SK-N-MC (cell line): Measurements from ENCODE around the gene TCF7L2.

Experiments
- DNase-seq: peaks from one replicate; pipeline ENCODE4 v3.0.0-alpha.2; 2011; ENCODE audit warnings: low read depth, low spot score
- H3K27ac ChIP-seq: fragments of 200-600 bp; sonication (generic); 2 replicates; pipeline ENCODE4 v1.5.1; 2016; ENCODE audit warnings: mixed run types
- H3K36me3 ChIP-seq: fragments of 200-600 bp; sonication (generic); 2 replicates; pipeline ENCODE4 v1.6.1; 2017; ENCODE audit warnings: antibody characterized with exemption, low read length, mixed read lengths; ENCODE audit not compliant: insufficient read depth
- H3K4me3 ChIP-seq: fragments of 200-600 bp; sonication (generic); 2 replicates; pipeline ENCODE4 v1.5.1; 2016
- H3K9ac ChIP-seq: fragments of 200-600 bp; sonication (generic); 2 replicates; pipeline ENCODE4 v1.8.0; 2017; ENCODE audit warnings: mixed run types, mixed read lengths; ENCODE audit not compliant: insufficient read length
- H3K9me3 ChIP-seq: fragments of 200-600 bp; sonication (generic); 2 replicates; pipeline ENCODE4 v1.6.1; 2017; ENCODE audit warnings: low read depth, mild to moderate bottlenecking, antibody characterized with exemption, low read length, moderate library complexity, mixed read lengths
- EZH2 ChIP-seq: fragments of 200-600 bp; sonication (generic); IDR thresholded peaks from one replicate; pipeline ENCODE4 v1.6.1; 2017; ENCODE audit warnings: antibody characterized with exemption
- FOXP2 ChIP-seq: optimal IDR thresholded peaks from 2 replicates; pipeline ENCODE3; 2011; ENCODE audit warnings: mild to moderate bottlenecking, moderate library complexity; ENCODE audit not compliant: insufficient read depth; ENCODE audit errors: extremely low read length, control extremely low read depth
- POLR2AphosphoS5 ChIP-seq: IDR thresholded peaks from 2 replicates; pipeline ENCODE4 v1.6.1; 2012; ENCODE audit warnings: mild to moderate bottlenecking, low read depth, low read length, borderline replicate concordance

TCF7L2 gene

DNA sequence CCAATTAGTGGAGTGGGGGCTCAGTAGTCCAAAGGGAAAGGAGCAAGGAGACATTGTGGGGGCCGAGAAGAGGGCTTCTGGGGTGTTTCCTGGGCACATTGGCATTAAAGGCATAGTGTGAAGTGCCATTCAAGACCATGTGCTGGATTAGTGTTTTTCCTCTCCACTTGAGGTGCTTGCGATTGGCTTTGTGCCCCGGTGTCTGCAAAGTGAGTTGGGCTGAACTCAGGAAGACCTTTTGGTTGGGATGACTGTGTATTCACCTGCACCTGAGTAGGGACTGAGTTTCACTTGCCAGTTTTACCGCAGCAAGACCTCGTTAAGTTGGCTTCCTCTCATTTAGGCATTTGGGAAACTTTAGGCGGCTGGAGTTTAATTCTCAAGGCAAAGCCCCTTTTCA is 73.0 kb downstream of the TCF7L2 start:
- no peak overlapping the region for H3K4me3 ChIP-seq
- H3K36me3 ChIP-seq = no peaks in the 10 kb centered on the region
- no peaks in the 10 kb centered on the region for H3K9me3 ChIP-seq
- TF ChIP-seq EZH2 (no peak), POLR2AphosphoS5 (no peak), FOXP2 (no peak)
- H3K9ac ChIP-seq = no peak overlapping the region
- no peak overlapping the region for H3K27ac ChIP-seq
- no peak for DNase-seq

DNA sequence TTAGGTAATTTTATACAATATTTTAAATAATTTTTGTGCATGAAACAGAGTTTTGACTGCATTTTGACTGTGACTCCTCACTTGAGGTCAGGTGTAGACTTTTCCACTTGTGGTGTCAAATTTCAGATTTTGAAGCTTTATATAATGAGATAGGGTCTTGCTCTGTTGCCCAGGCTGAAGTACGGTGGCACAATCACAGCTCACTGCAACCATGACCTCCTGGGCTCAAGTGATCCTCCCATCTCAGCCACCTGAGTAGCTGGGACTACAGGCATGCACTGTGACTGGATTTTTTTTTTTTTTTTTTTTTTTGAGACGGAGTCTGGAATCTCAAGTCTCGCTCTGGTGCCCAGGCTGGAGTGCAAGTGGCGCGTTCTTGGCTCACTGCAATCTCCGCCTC is 74.9 kb downstream of the TCF7L2 start:
- DNase-seq = no peak
- Histone ChIP-seq H3K36me3 (no peaks in the 10 kb centered on the region), H3K9me3 (no peaks in the 10 kb centered on the region), H3K27ac (no peak overlapping the region), H3K9ac (no peak overlapping the region), H3K4me3 (no peak overlapping the region)
- TF ChIP-seq POLR2AphosphoS5 = no peak
- TF ChIP-seq EZH2 = no peak
- no peak for TF ChIP-seq FOXP2

DNA sequence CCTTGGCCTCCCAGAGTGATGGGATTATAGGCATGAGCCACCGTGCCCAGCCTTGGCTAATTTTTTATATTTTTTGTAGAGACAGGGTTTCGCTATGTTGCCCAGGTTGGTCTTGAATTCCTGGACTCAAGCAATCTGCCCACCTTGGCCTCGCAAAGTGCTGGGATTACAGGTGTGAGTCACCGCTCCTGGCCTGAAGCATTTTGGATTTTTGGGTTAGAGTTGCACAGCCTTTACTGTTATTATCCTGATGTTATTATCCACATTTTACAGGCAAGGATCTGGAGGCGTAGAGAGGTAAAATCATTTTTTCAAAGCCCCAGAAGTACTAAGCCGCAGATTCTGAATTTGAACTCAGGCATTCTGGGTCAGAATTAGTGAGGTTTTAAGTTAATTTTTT is 75.4 kb downstream of the TCF7L2 start:
- no peak for DNase-seq
- H3K9ac ChIP-seq = no peak overlapping the region
- no peaks in the 10 kb centered on the region for H3K36me3 ChIP-seq
- H3K9me3 ChIP-seq = no peaks in the 10 kb centered on the region
- H3K4me3 ChIP-seq = no peak overlapping the region
- H3K27ac ChIP-seq = no peak overlapping the region
- TF ChIP-seq EZH2 (no peak), FOXP2 (no peak), POLR2AphosphoS5 (no peak)

DNA sequence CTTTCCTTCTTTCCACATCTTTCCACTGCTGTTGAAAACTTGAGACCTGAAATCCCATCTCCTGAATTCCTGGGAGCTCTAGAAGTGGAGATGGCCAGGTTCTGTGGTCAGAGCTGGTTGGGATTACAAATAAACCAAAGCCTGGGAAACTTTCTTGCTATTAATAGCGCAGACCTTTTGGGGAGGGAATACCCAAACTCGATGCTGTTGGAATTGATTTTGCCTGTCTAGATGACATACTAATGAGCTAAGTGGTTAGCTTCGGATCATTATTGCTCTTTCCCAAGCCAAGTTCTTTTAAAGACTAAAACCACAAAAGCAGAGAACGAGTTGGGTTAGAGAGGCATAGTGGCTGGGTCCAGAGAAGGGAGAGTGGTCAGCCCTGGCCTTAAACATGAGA is 76.6 kb downstream of the TCF7L2 start:
- Histone ChIP-seq H3K9ac (no peak overlapping the region), H3K4me3 (no peak overlapping the region), H3K27ac (no peak overlapping the region), H3K36me3 (no peaks in the 10 kb centered on the region), H3K9me3 (no peaks in the 10 kb centered on the region)
- no peak for DNase-seq
- no peak for TF ChIP-seq FOXP2
- TF ChIP-seq POLR2AphosphoS5 = no peak
- TF ChIP-seq EZH2 = no peak

DNA sequence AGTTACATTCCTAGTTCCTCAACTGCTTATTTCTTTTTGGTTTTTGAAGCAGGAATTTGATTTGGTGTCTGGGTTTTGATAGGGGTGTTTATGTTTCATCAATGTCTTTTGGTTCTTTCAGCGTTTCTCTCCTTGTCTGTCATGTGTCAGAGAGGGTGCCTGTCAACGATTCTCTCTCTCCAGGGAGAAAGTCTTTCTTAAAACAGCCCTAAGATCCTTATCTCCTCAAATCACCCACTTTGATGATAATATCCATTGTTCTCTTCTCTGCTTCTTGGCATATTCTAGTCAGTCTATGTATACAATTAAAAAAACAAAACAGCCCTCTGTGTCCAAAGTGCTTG is 77.2 kb downstream of the TCF7L2 start:
- Histone ChIP-seq H3K4me3 (no peak overlapping the region), H3K9me3 (no peaks in the 10 kb centered on the region), H3K27ac (no peak overlapping the region), H3K36me3 (no peaks in the 10 kb centered on the region), H3K9ac (no peak overlapping the region)
- no peak for DNase-seq
- TF ChIP-seq POLR2AphosphoS5 (no peak), EZH2 (no peak), FOXP2 (no peak)

DNA sequence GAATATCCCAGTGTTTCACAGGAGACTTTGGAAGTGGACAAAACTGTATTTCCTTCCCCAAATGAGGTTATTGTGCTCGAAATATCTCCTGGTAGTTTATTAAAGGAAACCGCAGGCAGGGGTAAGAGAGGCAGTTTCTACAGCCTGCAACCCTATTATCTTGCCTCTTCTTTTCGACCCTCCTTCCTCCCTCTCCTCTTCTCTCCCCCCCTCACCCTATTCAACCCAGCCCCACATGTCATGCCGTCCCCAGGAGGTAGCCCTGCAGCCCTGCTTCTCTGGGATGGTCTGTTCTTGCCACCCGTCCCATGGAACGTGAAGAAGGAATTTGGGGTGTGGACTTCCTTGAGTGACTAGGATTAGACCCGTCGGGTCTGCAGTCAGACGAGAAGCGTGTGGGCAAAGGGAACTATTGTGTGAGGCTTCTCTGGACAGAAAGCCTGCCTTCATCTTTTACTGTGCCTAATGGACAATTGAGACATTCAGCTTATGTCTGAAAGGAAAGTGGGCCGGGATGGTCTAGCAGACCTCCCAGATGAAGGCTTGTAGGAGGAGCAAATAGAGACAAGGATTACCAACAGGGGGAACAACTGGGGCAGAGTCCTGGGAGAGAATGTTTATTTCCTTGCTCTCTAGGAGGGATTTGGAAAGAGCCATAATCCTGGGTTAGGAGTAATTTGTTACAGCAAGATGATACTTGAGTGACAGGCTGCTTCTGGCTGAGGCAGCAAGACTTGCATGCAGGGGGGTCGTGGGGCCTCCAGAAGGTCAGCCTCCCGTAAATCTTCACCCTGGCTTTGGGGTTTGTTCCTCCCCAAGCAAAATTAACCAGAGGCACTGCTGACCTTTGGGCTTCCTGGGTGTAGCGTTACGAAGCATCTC is 77.8 kb downstream of the TCF7L2 start:
- TF ChIP-seq FOXP2 (no peak), POLR2AphosphoS5 (no peak), EZH2 (no peak)
- no peak overlapping the region for H3K9ac ChIP-seq
- H3K27ac ChIP-seq = no peak overlapping the region
- H3K4me3 ChIP-seq = no peak overlapping the region
- H3K36me3 ChIP-seq = no peaks in the 10 kb centered on the region
- no peaks in the 10 kb centered on the region for H3K9me3 ChIP-seq
- DNase-seq = no peak

DNA sequence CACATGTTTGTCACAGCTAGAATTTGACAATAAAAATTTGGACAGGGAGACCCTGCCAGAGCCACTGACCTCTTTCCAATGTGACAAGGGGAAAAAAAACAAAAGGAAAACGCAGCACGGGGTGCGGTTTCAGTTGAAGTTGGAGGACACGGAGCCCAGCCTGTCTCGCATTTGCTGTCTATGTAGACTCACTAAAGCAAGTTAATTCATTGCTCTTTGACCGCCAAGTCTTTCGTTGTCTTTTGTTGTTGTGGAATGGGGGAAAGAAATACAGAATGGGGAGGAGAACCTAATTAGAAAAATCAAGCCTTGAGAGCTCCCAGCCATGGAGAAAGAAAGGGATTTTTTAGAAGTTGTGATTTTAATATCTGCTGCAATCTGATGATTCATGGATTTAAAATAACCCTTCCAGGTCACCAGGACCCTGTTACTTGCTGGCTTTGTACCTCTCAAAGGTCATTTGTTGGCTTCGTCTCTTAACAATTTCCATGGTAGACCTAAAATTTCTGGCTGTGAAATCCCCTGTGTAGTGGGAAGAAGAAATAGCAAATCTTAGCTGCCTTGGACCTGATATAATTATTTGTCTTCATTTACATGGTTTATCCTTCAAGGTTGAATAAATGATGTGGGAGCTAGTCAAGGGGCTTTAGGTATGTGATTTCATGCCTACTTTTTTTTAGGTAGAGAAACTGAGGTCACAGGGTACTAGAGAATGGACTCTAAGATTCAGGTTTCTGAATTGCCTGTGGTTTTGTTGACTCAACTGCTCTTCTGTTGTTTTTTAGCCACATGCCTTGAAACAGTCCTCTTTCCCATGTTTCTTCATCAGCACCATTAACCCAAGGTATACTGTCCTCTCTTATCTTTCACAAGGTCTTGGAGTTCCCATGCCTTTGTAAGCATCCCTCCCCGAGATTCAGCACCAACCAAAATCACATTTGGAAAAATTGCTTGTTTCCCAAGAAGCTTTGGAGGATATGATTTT is 78.7 kb downstream of the TCF7L2 start:
- DNase-seq = no peak
- TF ChIP-seq POLR2AphosphoS5 = no peak
- no peak overlapping the region for H3K27ac ChIP-seq
- no peaks in the 10 kb centered on the region for H3K9me3 ChIP-seq
- no peak overlapping the region for H3K4me3 ChIP-seq
- H3K9ac ChIP-seq = no peak overlapping the region
- no peaks in the 10 kb centered on the region for H3K36me3 ChIP-seq

DNA sequence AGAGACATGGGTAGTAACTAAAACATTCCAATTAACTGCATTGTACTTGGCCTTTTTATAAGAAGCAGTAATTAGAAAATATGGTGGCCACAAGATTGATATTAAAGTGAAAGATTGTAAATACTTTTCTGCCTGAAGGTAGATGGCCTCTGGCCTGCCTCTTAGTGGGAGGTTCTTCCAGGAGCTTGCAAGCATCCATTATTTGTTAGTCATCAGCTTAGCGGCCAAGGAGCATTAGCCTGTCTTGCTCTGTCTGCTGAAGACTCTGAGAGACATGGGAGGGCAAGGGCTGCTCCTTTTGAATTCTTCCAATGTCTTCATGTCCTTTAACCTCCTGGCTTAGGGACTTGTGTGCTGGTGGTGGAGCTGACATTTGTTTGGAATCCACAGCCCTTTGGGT is 80.4 kb downstream of the TCF7L2 start:
- TF ChIP-seq POLR2AphosphoS5 (no peak), FOXP2 (no peak), EZH2 (no peak)
- no peak for DNase-seq
- H3K27ac ChIP-seq = no peak overlapping the region
- H3K4me3 ChIP-seq = no peak overlapping the region
- no peak overlapping the region for H3K9ac ChIP-seq
- H3K9me3 ChIP-seq = no peaks in the 10 kb centered on the region
- H3K36me3 ChIP-seq = no peaks in the 10 kb centered on the region

DNA sequence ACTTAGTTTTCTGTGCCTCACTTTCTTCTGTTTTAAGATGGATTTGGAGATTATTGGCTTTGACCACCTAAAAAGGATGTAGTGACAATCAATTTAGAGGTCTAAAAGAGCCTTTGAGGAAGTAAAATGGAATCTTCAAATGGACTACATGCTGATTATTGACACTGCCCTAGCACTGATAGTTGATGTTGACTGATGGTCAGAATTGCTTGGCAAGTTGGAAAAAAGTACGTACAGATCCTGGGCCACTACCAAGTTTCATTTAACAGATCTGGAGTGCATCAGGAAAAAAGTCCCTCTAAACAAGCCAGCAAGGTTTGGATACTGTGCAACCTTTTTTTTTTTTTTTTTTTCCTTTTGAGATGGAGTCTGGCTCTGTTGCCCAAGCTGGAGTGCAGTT is 81.1 kb downstream of the TCF7L2 start:
- Histone ChIP-seq H3K36me3 (no peaks in the 10 kb centered on the region), H3K9me3 (no peaks in the 10 kb centered on the region), H3K27ac (no peak overlapping the region), H3K9ac (no peak overlapping the region), H3K4me3 (no peak overlapping the region)
- TF ChIP-seq POLR2AphosphoS5 (no peak), FOXP2 (no peak), EZH2 (no peak)
- DNase-seq = no peak
